Hepatocyte (in vitro differentiated cells): Measurements from ENCODE around the gene ZC3H6. TPM values are rescaled to one million over a fixed set of nuclear protein-coding genes. Genes with fewer than 3 reads are reported as not detected.
A peak's percentile ranks its signal among the peaks of the same experiment; 100 is the strongest.

Experiments used
- DNase-seq: peaks from one replicate; pipeline ENCODE4 v3.0.0-alpha.2; 2016; ENCODE audit warnings: low spot score
- H2AFZ ChIP-seq: fragments of 200-600 bp; sonication (generic); 2 replicates; pipeline ENCODE4 v1.6.0; 2016; ENCODE audit warnings: antibody characterized with exemption, mild to moderate bottlenecking
- H3K27ac ChIP-seq: fragments of 200-600 bp; sonication (generic); 2 replicates; pipeline ENCODE4 v1.5.1; 2016; ENCODE audit warnings: mild to moderate bottlenecking
- H3K27me3 ChIP-seq: fragments of 200-600 bp; sonication (generic); 2 replicates; pipeline ENCODE4 v1.6.1; 2016
- H3K36me3 ChIP-seq: fragments of 200-600 bp; sonication (generic); replicated peaks from 2 replicates; pipeline ENCODE4 v1.5.1; 2016; ENCODE audit warnings: low read depth; ENCODE audit not compliant: insufficient read depth
- H3K4me1 ChIP-seq: fragments of 200-600 bp; sonication (generic); 2 replicates; pipeline ENCODE4 v1.5.1; 2016; ENCODE audit warnings: mild to moderate bottlenecking, moderate library complexity; ENCODE audit not compliant: insufficient read depth
- H3K4me2 ChIP-seq: fragments of 200-600 bp; sonication (generic); 2 replicates; pipeline ENCODE4 v1.6.0; 2016
- H3K4me3 ChIP-seq: fragments of 200-600 bp; sonication (generic); 2 replicates; pipeline ENCODE4 v1.5.1; 2016; ENCODE audit warnings: mild to moderate bottlenecking
- H3K79me2 ChIP-seq: fragments of 200-600 bp; sonication (generic); 2 replicates; pipeline ENCODE4 v1.6.0; 2017; ENCODE audit warnings: mild to moderate bottlenecking
- H3K9me2 ChIP-seq: fragments of 200-600 bp; sonication (generic); replicated peaks from 2 replicates; pipeline ENCODE4 v1.6.0; 2017; ENCODE audit warnings: mild to moderate bottlenecking; ENCODE audit not compliant: insufficient read depth
- H3K9me3 ChIP-seq: fragments of 200-600 bp; sonication (generic); 2 replicates; pipeline ENCODE4 v1.5.1; 2016; ENCODE audit warnings: low read depth, mild to moderate bottlenecking
- H4K20me1 ChIP-seq: fragments of 200-600 bp; sonication (generic); 2 replicates; pipeline ENCODE4 v1.6.0; 2016; ENCODE audit warnings: mild to moderate bottlenecking; ENCODE audit not compliant: insufficient read depth, poor library complexity, severe bottlenecking
- EZH2 ChIP-seq: fragments of 200-600 bp; sonication (generic); IDR thresholded peaks from 2 replicates; pipeline ENCODE4 v1.6.1; 2016; ENCODE audit warnings: antibody characterized with exemption, mild to moderate bottlenecking, borderline replicate concordance
- EZH2phosphoT487 ChIP-seq: fragments of 200-600 bp; sonication (generic); IDR thresholded peaks from one replicate; pipeline ENCODE4 v1.6.1; 2018; ENCODE audit warnings: antibody characterized with exemption, mild to moderate bottlenecking, low read depth, moderate library complexity; ENCODE audit not compliant: unreplicated experiment, severe bottlenecking
- WGBS: methylation state at CpG from one replicate; pipeline ENCODE4 v1.1.6; 2016; ENCODE audit warnings: low lambda C conversion rate; ENCODE audit errors: missing lambda C conversion rate; 5-methylcytosine and 5-hydroxymethylcytosine counted together
- polyA plus RNA-seq: library from polyadenylated mRNA; unstranded; fragments of >200 nt; fragmentation: Nextera tagmentation; extraction: Ambion mirVana; gene quantifications from 2 replicates; pipeline ENCODE4 v1.2.1, GENCODE V29; 2016
- total RNA-seq: library from RNA; depleted of rRNA; stranded (reverse); fragments of >200 nt; gene quantifications from 2 replicates; pipeline ENCODE4 v1.2.3, GENCODE V29; 2014
- TF ChIP-seq, protein P1 (sequence below): fragments of 200-600 bp; sonication (generic); IDR thresholded peaks from 2 replicates; pipeline ENCODE4 v1.5.1; 2016; ENCODE audit warnings: antibody characterized with exemption, mild to moderate bottlenecking; ENCODE audit not compliant: poor library complexity

Gene ZC3H6
- total and polyA plus RNA-seq, 2 experiments from 2014 or later = 1.5 to 4.5 TPM

DNA sequence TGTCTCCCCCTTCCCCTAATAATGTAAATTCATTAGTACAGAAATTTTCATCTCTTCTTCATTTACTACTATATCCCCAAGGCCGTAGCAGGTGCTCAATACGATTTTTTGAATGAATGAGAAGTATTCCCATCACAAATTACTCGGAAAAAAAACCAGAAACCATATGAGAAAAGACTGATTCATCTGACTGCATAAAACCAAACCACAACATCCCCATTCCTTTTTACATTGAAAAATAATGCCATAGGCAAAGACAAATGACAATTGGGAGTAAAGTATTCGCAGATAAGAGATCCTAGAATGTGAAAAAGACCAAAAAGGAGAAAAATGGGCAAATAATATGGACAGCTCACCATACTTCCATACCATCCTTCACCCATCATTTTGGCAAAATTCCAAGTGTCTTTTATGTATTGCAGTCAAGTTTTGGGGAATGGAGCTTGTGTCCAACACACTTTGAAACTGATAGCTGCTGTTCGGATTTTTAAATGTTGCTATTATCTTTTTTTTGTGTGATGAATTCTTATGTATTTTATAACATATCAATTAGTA is 22.1 kb upstream of the ZC3H6 start:
- DNase-seq = no peak
- Histone ChIP-seq H3K4me2 (peak overlapping the region; percentile 75), H3K27me3 (no peaks in the 10 kb centered on the region), H3K79me2 (peaks cover 16% of the 10 kb centered on the region), H3K27ac (no peak overlapping the region), H2AFZ (no peak overlapping the region), H4K20me1 (no peaks in the 10 kb centered on the region), H3K4me1 (peaks cover 7% of the 10 kb centered on the region), H3K4me3 (no peak overlapping the region), H3K36me3 (no peaks in the 10 kb centered on the region), H3K9me3 (no peaks in the 10 kb centered on the region), H3K9me2 (no peaks in the 10 kb centered on the region)
- WGBS = 97% methylated on average over 5 of the region's 5 CpGs
- TF ChIP-seq, protein P1, sequence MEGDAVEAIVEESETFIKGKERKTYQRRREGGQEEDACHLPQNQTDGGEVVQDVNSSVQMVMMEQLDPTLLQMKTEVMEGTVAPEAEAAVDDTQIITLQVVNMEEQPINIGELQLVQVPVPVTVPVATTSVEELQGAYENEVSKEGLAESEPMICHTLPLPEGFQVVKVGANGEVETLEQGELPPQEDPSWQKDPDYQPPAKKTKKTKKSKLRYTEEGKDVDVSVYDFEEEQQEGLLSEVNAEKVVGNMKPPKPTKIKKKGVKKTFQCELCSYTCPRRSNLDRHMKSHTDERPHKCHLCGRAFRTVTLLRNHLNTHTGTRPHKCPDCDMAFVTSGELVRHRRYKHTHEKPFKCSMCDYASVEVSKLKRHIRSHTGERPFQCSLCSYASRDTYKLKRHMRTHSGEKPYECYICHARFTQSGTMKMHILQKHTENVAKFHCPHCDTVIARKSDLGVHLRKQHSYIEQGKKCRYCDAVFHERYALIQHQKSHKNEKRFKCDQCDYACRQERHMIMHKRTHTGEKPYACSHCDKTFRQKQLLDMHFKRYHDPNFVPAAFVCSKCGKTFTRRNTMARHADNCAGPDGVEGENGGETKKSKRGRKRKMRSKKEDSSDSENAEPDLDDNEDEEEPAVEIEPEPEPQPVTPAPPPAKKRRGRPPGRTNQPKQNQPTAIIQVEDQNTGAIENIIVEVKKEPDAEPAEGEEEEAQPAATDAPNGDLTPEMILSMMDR = no peak
- TF ChIP-seq EZH2phosphoT487 (no peak), EZH2 (no peak)

DNA sequence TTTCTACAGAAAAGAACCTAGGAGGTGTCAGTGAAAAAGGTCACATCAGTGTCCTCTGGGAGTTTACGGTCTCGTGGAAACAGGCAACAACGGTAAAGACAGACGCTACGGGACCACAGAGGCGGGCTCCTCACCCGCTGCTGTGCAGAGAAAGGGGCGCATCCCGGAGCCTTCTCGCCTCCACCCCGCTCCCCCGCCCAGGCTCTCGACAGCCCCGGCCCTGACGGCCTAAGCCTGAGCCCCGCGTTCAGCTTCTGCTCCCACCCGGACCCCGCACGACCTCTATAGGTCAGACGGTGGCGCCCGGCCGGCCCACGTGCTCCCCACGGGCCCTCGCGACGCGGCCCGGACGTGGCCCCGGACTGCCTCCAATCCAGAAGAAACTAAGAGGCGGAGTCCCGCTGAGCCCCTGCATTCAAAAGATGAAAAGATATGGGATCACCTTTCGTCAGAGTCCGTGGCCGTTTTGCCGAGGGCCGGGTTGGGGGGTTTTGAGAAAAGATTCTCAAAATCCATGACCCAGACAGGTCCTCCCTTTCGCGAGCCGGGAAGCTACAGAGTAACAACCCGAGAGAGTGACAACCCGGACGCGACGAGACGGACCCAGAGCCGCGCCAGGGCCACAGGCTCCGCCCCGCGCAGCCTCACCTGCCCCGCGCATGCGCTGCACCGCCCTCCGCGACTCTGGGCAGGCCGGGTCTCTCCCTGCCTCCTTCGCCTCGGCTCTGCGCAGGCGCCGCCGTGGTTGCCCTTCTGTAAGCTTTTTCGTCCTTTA is 20.7 kb upstream of the ZC3H6 start, which contains the start of gene ZC3H8:
Gene ZC3H8 (minus strand): TSS at position 577 of the 775 bp plus-strand sequence. CDS start 61 bp downstream, at position 516.
- Histone ChIP-seq H3K4me3 (peak within 1 kb of the TSS; percentile 72), H2AFZ (peak within 1 kb of the TSS; percentile 90), H3K79me2 (peaks cover 16% of the 10 kb centered on the region), H3K9me3 (no peaks in the 10 kb centered on the region), H3K4me1 (peaks cover 7% of the 10 kb centered on the region), H3K9me2 (no peaks in the 10 kb centered on the region), H3K27ac (peak within 1 kb of the TSS; percentile 86), H3K27me3 (no peaks in the 10 kb centered on the region), H3K4me2 (peak within 1 kb of the TSS; percentile 75), H4K20me1 (no peaks in the 10 kb centered on the region), H3K36me3 (no peaks in the 10 kb centered on the region)
- WGBS = under 1% methylated on average over 64 of the region's 68 CpGs
- DNase-seq = peak; percentile 96
- TF ChIP-seq, protein P1 = no peak
- no peak for TF ChIP-seq EZH2phosphoT487
- TF ChIP-seq EZH2 = no peak

DNA sequence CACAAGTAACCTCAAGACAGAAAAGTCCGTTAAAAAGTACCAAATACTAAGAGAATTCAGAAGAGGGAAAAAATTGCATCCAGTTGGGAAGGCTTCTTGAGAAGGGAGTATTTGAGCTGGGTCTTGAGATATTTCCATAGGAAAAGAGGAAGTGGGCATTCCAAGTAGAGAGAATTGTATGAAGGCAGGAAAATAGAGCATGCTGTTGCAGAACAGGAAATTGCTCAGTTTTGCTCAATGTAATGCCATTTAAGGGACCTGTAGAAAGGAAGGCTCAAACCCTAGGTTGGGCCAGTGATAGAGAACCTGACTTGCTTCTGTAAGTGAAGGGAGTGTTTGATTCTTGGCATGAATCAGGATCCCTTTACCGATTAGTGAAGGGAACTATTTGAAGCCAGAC is 19.5 kb upstream of the ZC3H6 start:
- peaks cover 16% of the 10 kb centered on the region for H3K79me2 ChIP-seq
- 95% methylated on average over 2 of the region's 2 CpGs for WGBS
- H3K9me3 ChIP-seq = no peaks in the 10 kb centered on the region
- H3K4me2 ChIP-seq = no peak overlapping the region
- no peak overlapping the region for H2AFZ ChIP-seq
- no peaks in the 10 kb centered on the region for H3K36me3 ChIP-seq
- no peak overlapping the region for H3K27ac ChIP-seq
- H3K4me1 ChIP-seq = peaks cover 7% of the 10 kb centered on the region
- no peak overlapping the region for H3K4me3 ChIP-seq
- TF ChIP-seq EZH2phosphoT487 = no peak
- TF ChIP-seq EZH2 = no peak
- TF ChIP-seq, protein P1 = no peak
- DNase-seq = no peak
- H4K20me1 ChIP-seq = no peaks in the 10 kb centered on the region
- H3K9me2 ChIP-seq = no peaks in the 10 kb centered on the region
- H3K27me3 ChIP-seq = no peaks in the 10 kb centered on the region
